ENCODE results near the gene TEX19. TPM values are rescaled to one million over a fixed set of nuclear protein-coding genes. Genes with fewer than 3 reads are reported as not detected.
A peak's percentile ranks its signal among the peaks of the same experiment; 100 is the strongest.

The TEX19 gene
- total RNA-seq, 4 donors from 2014 or later: not detected

DNA sequence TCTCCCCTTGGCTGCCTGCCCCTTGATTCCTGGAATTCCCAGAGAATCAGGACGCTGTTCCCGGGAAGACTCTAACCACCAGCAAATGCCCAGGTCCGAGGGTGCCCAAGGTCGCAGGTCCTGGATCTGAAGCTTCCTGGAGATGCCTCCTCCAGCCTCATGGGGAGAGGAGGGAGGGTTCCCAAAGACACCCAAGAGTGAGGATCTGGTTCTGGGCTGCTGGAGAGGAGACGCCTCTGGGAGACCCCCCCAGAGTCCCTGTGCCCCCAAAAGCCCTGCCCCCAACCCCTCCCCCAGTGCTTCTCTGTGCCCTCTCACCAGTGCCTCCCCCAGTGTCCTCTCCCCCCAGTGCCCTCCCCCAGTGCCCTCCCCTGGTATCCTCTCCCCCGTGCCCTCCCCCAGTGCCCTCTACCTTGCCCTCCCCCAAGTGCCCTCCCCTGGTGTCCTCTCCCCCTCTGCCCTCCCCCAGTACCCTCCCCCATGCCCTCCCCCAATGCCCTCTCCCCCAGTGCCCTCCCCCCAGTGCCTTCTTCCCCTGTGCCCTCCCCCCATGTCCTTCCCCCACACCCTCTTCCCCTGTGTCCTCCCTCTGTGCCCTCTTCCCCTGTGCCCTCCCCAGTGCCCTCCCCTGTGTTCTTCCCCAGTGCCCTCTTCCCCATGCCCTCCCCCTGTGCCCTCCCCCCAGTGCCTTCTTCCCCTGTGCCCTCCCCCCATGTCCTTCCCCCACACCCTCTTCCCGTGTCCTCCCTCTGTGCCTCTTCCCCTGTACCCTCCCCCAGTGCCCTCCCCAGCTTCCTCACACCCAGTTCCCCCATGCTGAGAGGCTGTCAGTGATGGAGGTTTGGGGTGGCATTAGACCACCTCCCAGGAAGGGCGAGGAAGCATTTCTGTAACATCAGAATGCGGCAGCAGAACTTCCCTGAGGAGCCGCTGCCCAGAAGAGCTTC, 19.1 kb upstream of the TEX19 start:
- 95 to 100% methylated on average over 1 to 2 of the region's 10 CpGs for WGBS, 2 donors (ENCODE audit: low coverage in 1 of 2)
- Histone ChIP-seq H3K4me1 (peaks cover 0 to 33% (median 7%) of the 10 kb centered on the region in 3 donors), H3K27me3 (no peaks in the 10 kb centered on the region), H3K4me3 (peak overlapping the region; percentile 11 to 45), H3K27ac (peak overlapping the region in 3 of 4 donors; percentile 71 to 84 (median 78)), H3K9me3 (no peaks in the 10 kb centered on the region), H3K36me3 (no peaks in the 10 kb centered on the region)
- ATAC-seq: peak; percentile 2
- no peak for TF ChIP-seq POLR2A (IDR thresholded peaks at IDR 0.05)
- TF ChIP-seq, protein P1, sequence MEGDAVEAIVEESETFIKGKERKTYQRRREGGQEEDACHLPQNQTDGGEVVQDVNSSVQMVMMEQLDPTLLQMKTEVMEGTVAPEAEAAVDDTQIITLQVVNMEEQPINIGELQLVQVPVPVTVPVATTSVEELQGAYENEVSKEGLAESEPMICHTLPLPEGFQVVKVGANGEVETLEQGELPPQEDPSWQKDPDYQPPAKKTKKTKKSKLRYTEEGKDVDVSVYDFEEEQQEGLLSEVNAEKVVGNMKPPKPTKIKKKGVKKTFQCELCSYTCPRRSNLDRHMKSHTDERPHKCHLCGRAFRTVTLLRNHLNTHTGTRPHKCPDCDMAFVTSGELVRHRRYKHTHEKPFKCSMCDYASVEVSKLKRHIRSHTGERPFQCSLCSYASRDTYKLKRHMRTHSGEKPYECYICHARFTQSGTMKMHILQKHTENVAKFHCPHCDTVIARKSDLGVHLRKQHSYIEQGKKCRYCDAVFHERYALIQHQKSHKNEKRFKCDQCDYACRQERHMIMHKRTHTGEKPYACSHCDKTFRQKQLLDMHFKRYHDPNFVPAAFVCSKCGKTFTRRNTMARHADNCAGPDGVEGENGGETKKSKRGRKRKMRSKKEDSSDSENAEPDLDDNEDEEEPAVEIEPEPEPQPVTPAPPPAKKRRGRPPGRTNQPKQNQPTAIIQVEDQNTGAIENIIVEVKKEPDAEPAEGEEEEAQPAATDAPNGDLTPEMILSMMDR (IDR thresholded peaks at IDR 0.05): no peak
- no peak for TF ChIP-seq POLR2AphosphoS5 (IDR thresholded peaks at IDR 0.05)
- TF ChIP-seq EP300 (IDR thresholded peaks at IDR 0.05): no peak

DNA sequence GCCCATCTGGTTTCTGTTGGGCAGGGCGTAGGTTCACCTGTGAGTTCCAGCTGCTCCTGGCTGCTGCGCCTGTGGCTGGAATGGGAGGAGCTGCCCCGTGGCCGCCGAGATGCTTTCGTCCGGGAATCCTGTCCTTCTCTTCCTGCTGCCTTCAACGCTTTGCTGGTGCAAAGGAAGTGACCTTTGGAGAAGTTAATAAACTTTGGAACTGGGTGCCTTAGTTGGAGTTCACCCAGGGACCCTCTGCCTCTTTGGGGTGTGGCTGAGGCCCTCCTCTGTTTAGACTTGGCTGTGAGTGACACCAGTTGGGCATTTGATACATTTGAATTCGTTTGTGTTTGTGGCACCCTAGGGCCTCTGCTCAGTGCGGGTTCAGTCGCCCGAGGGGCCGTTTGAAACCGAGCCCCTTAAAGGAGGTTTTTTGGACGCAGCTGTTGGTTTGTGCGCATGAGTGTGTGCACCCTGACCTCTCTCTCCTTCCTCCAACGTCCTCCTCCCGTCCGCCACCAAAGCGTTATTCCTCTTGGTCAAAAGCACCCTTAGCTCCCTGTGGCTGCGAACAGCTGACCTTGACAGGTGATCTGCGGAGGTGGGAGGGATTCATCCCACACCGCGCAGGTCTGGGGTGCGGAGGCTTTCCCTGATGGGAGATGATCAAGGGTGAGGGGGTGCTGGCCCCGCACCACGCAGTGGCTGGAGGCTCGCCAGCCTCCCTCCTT, 16.5 kb upstream of the TEX19 start:
- WGBS, 2 donors (ENCODE audit: low coverage in 1 of 2): 68% methylated on average over 6 to 12 of the region's 28 CpGs
- no peaks in the 10 kb centered on the region for H3K27me3 ChIP-seq
- no peak for ATAC-seq
- H3K9me3 ChIP-seq: no peaks in the 10 kb centered on the region
- H3K4me1 ChIP-seq: peaks cover 0 to 21% (median 0%) of the 10 kb centered on the region in 3 donors
- H3K4me3 ChIP-seq: no peak overlapping the region
- TF ChIP-seq POLR2AphosphoS5 (IDR thresholded peaks at IDR 0.05) (no peak), POLR2A (IDR thresholded peaks at IDR 0.05) (no peak), EP300 (IDR thresholded peaks at IDR 0.05) (no peak)
- TF ChIP-seq, protein P1 (IDR thresholded peaks at IDR 0.05): no peak
- no peaks in the 10 kb centered on the region for H3K36me3 ChIP-seq
- H3K27ac ChIP-seq: no peak overlapping the region

DNA sequence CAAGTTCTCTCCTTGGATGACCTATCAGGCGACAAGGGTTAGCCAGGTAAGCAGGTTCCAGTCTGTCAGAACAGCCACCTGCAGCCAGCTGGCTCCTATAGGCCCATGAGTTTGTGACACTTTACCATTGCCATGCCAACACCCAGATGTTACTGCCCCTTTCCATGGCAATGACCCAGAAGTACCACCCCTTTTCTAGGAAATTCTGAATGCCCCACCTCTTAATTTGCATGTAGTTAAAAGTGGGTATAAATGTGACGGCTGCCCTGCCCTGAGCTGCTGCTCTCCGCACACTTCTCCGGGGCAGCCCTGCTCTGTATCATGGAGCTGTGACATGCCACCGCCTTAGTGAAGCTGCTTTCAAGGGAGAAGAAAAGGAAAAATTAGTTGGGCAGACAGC, 15.5 kb upstream of the TEX19 start:
- Histone ChIP-seq H3K4me3 (no peak overlapping the region), H3K36me3 (no peaks in the 10 kb centered on the region), H3K27me3 (peaks cover 7% of the 10 kb centered on the region), H3K9me3 (no peaks in the 10 kb centered on the region), H3K4me1 (peaks cover 0 to 13% (median 0%) of the 10 kb centered on the region in 3 donors), H3K27ac (no peak overlapping the region)
- 91% methylated on average over 5 of the region's 5 CpGs; no CpG with 5 or more reads in 1 of the 2 donors for WGBS, 2 donors (ENCODE audit: low coverage in 1 of 2)
- no peak for TF ChIP-seq POLR2AphosphoS5 (IDR thresholded peaks at IDR 0.05)
- TF ChIP-seq, protein P1 (IDR thresholded peaks at IDR 0.05): no peak
- TF ChIP-seq POLR2A (IDR thresholded peaks at IDR 0.05): no peak
- no peak for TF ChIP-seq EP300 (IDR thresholded peaks at IDR 0.05)
- no peak for ATAC-seq

DNA sequence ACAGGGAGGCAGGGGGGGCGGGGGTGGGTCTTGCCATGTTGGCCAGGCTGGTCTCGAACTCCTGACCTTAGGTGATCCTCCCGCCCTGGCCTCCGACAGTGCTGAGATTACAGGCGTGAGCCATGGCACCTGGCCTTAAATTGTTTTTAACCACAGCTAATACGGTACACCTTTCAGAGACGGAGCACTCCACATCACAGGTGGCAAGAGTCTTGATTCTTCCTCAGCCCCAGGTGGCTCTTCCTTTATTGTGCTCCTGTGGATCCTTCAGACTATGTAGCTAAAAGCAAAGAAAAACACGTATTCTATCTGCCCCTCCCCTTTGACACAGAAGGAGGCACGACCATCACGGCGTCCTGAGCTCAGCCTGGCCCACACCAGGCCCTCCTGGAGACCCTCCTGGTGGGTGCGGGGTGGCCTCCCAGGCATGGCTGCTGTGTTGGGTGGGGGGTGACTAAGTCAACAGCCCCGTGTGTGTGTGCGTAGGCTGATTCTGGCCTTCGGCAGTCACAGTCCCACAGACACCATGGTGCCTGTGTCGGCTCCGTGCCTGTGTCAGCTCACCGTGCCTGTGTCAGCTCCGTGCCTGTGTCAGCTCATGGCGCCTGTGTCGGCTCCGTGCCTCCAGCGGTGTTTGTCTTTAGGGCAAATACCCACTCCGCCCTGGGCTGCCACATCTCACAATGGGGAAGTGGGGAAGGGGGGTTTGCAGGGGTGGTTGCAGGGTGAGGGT, 14.7 kb upstream of the TEX19 start:
- TF ChIP-seq EP300 (IDR thresholded peaks at IDR 0.05) (no peak), POLR2AphosphoS5 (IDR thresholded peaks at IDR 0.05) (no peak), POLR2A (IDR thresholded peaks at IDR 0.05) (no peak)
- TF ChIP-seq, protein P1 (IDR thresholded peaks at IDR 0.05): no peak
- Histone ChIP-seq H3K27me3 (peaks cover 7% of the 10 kb centered on the region), H3K9me3 (no peaks in the 10 kb centered on the region), H3K4me3 (no peak overlapping the region), H3K36me3 (no peaks in the 10 kb centered on the region), H3K27ac (no peak overlapping the region), H3K4me1 (peaks cover 0 to 5% (median 0%) of the 10 kb centered on the region in 3 donors)
- 84 to 93% methylated on average over 5 to 6 of the region's 24 CpGs for WGBS, 2 donors (ENCODE audit: low coverage in 1 of 2)
- ATAC-seq: no peak
